ENCODE measurements around the gene TTC31.

The TTC31 gene

GRCh38 chr2:74504591-74504990 lies 21.7 kb downstream of the TTC31 start:
- Histone ChIP-seq H2AK5ac (ENCODE audit: low read length) (no peak overlapping the region), H3K56ac (ENCODE audit: low read length) (no peak overlapping the region), H3K23ac (ENCODE audit: low read length) (no peak overlapping the region), H2BK5ac (ENCODE audit: low read length) (no peak overlapping the region), H3K4me2 (ENCODE audit: low read length) (no peak overlapping the region), H3K4me3 (ENCODE audit: low read length) (no peak overlapping the region), H4K5ac (ENCODE audit: low read length) (no peak overlapping the region), H3K27me3 (ENCODE audit: insufficient read depth, low read length, poor library complexity) (peaks cover 51% of the 10 kb centered on the region), H3K9ac (ENCODE audit: low read length) (no peak overlapping the region), H3K4me1 (ENCODE audit: control insufficient read depth, low read depth, low read length) (peaks cover 6% of the 10 kb centered on the region), H3K79me1 (ENCODE audit: low read length) (no peaks in the 10 kb centered on the region), H3K36me3 (ENCODE audit: control insufficient read depth, insufficient read depth, low read length) (no peaks in the 10 kb centered on the region), H3K79me2 (ENCODE audit: control insufficient read depth, insufficient read depth, low read length) (no peaks in the 10 kb centered on the region), H2BK15ac (replicated peaks; ENCODE audit: low read depth) (no peak overlapping the region), H4K8ac (ENCODE audit: low read depth, low read length) (no peak overlapping the region), H3K27ac (ENCODE audit: low read depth, low read length) (no peak overlapping the region), H3K18ac (ENCODE audit: low read length) (no peak overlapping the region), H2BK120ac (ENCODE audit: low read depth, low read length) (no peak overlapping the region), H3K4ac (ENCODE audit: low read depth, low read length) (no peak overlapping the region)
- no peak for DNase-seq
- no CpG with 5 or more reads among the region's 3 CpGs for WGBS (ENCODE audit: extremely low coverage, insufficient coverage, low lambda C conversion rate)

- no peak overlapping the region for H2BK120ac ChIP-seq (ENCODE audit: low read depth, low read length)
- no CpG with 5 or more reads among the region's 14 CpGs for WGBS (ENCODE audit: extremely low coverage, insufficient coverage, low lambda C conversion rate)
- H3K18ac ChIP-seq (ENCODE audit: low read length) = no peak overlapping the region
- H3K4me2 ChIP-seq (ENCODE audit: low read length) = no peak overlapping the region
- no peak overlapping the region for H3K4me3 ChIP-seq (ENCODE audit: low read length)
- no peaks in the 10 kb centered on the region for H3K79me1 ChIP-seq (ENCODE audit: low read length)
- no peak overlapping the region for H3K4ac ChIP-seq (ENCODE audit: low read depth, low read length)
- H4K5ac ChIP-seq (ENCODE audit: low read length) = no peak overlapping the region
- no peak overlapping the region for H2AK5ac ChIP-seq (ENCODE audit: low read length)
- no peaks in the 10 kb centered on the region for H3K79me2 ChIP-seq (ENCODE audit: control insufficient read depth, insufficient read depth, low read length)
- H3K9ac ChIP-seq (ENCODE audit: low read length) = no peak overlapping the region
- no peak overlapping the region for H4K8ac ChIP-seq (ENCODE audit: low read depth, low read length)
- no peak overlapping the region for H3K23ac ChIP-seq (ENCODE audit: low read length)
- no peak overlapping the region for H2BK5ac ChIP-seq (ENCODE audit: low read length)
- H3K4me1 ChIP-seq (ENCODE audit: control insufficient read depth, low read depth, low read length) = peaks cover 6% of the 10 kb centered on the region
- no peak overlapping the region for H2BK15ac ChIP-seq (replicated peaks; ENCODE audit: low read depth)
- no peak overlapping the region for H3K56ac ChIP-seq (ENCODE audit: low read length)
- H3K27me3 ChIP-seq (ENCODE audit: insufficient read depth, low read length, poor library complexity) = peaks cover 50% of the 10 kb centered on the region
- DNase-seq = no peak
- H3K36me3 ChIP-seq (ENCODE audit: control insufficient read depth, insufficient read depth, low read length) = no peaks in the 10 kb centered on the region
- no peak overlapping the region for H3K27ac ChIP-seq (ENCODE audit: low read depth, low read length)
Observed at GRCh38 chr2:74505448-74506246, 22.8 kb downstream of the TTC31 start.

GRCh38 chr2:74507145-74507925 lies 24.5 kb downstream of the TTC31 start, which contains the start of gene PCGF1:
PCGF1 (minus strand) TSS chr2:74507695; CDS start chr2:74507668, 27 bp downstream.
- Histone ChIP-seq H3K4ac (ENCODE audit: low read depth, low read length) (peak within 1 kb of the TSS; percentile 93), H2BK5ac (ENCODE audit: low read length) (peak within 1 kb of the TSS; percentile 99), H3K27ac (ENCODE audit: low read depth, low read length) (peak within 1 kb of the TSS; percentile 61), H3K4me2 (ENCODE audit: low read length) (peak within 1 kb of the TSS; percentile 83), H3K23ac (ENCODE audit: low read length) (peak within 1 kb of the TSS; percentile 70), H3K56ac (ENCODE audit: low read length) (peak within 1 kb of the TSS; percentile 100), H2BK15ac (replicated peaks; ENCODE audit: low read depth) (no peak within 1 kb of the TSS), H3K4me1 (ENCODE audit: control insufficient read depth, low read depth, low read length) (peaks cover 6% of the 10 kb centered on the region), H4K8ac (ENCODE audit: low read depth, low read length) (no peak within 1 kb of the TSS), H3K4me3 (ENCODE audit: low read length) (peak within 1 kb of the TSS; percentile 91), H3K9ac (ENCODE audit: low read length) (peak within 1 kb of the TSS; percentile 96), H3K18ac (ENCODE audit: low read length) (peak within 1 kb of the TSS; percentile 97), H2AK5ac (ENCODE audit: low read length) (no peak within 1 kb of the TSS), H2BK120ac (ENCODE audit: low read depth, low read length) (peak within 1 kb of the TSS; percentile 66), H3K27me3 (ENCODE audit: insufficient read depth, low read length, poor library complexity) (peaks cover 45% of the 10 kb centered on the region), H3K36me3 (ENCODE audit: control insufficient read depth, insufficient read depth, low read length) (no peaks in the 10 kb centered on the region), H3K79me2 (ENCODE audit: control insufficient read depth, insufficient read depth, low read length) (no peaks in the 10 kb centered on the region), H4K5ac (ENCODE audit: low read length) (peak within 1 kb of the TSS; percentile 44), H3K79me1 (ENCODE audit: low read length) (no peaks in the 10 kb centered on the region)
- DNase-seq = peak; percentile 99
- no CpG with 5 or more reads among the region's 56 CpGs for WGBS (ENCODE audit: extremely low coverage, insufficient coverage, low lambda C conversion rate)

DNA sequence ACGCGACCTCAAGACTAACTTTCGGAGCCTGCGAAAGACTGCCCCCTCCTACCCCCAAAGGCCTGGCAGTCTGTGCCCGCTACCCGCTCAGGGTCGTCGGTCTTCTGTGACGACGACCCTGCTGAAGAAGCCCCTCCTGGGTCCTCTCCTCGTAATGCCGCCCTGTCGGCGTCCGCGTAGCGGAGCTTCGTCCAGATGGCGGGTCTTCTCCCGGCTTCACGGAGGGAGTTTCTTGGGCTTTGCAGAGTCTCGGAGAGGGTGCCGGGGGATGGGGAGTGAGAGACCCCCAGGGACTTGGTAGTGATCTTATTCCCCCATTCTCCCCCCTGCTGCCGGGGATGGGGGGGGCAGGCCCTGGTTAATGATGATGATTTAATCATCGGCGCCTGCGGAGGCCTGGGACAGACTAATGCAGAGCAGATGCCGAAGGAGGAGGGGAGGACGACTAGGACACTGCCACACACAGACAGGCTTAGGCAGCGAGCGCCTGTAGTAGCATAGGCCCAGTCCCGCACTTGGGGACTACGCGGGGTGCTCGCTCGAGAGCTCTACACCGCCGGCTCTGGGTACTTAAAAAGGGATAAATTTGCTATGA lies 25.1 kb downstream of the TTC31 start:
- DNase-seq = peak; percentile 73
- Histone ChIP-seq H3K4me3 (ENCODE audit: low read length) (peak overlapping the region; percentile 68), H3K56ac (ENCODE audit: low read length) (peak overlapping the region; percentile 92), H3K27ac (ENCODE audit: low read depth, low read length) (peak overlapping the region; percentile 42), H3K4me2 (ENCODE audit: low read length) (peak overlapping the region; percentile 83), H4K5ac (ENCODE audit: low read length) (peak overlapping the region; percentile 44), H3K4me1 (ENCODE audit: control insufficient read depth, low read depth, low read length) (peaks cover 6% of the 10 kb centered on the region), H3K36me3 (ENCODE audit: control insufficient read depth, insufficient read depth, low read length) (no peaks in the 10 kb centered on the region), H3K4ac (ENCODE audit: low read depth, low read length) (peak overlapping the region; percentile 90), H3K79me2 (ENCODE audit: control insufficient read depth, insufficient read depth, low read length) (no peaks in the 10 kb centered on the region), H2BK120ac (ENCODE audit: low read depth, low read length) (peak overlapping the region; percentile 66), H3K18ac (ENCODE audit: low read length) (peak overlapping the region; percentile 97), H3K27me3 (ENCODE audit: insufficient read depth, low read length, poor library complexity) (peaks cover 43% of the 10 kb centered on the region), H2AK5ac (ENCODE audit: low read length) (no peak overlapping the region), H3K79me1 (ENCODE audit: low read length) (no peaks in the 10 kb centered on the region), H4K8ac (ENCODE audit: low read depth, low read length) (no peak overlapping the region), H2BK15ac (replicated peaks; ENCODE audit: low read depth) (no peak overlapping the region), H3K23ac (ENCODE audit: low read length) (no peak overlapping the region), H2BK5ac (ENCODE audit: low read length) (peak overlapping the region; percentile 79), H3K9ac (ENCODE audit: low read length) (peak overlapping the region; percentile 87)
- no CpG with 5 or more reads among the region's 38 CpGs for WGBS (ENCODE audit: extremely low coverage, insufficient coverage, low lambda C conversion rate)

- no peak overlapping the region for H3K4me2 ChIP-seq (ENCODE audit: low read length)
- no peak overlapping the region for H3K9ac ChIP-seq (ENCODE audit: low read length)
- no peaks in the 10 kb centered on the region for H3K36me3 ChIP-seq (ENCODE audit: control insufficient read depth, insufficient read depth, low read length)
- no peak overlapping the region for H3K18ac ChIP-seq (ENCODE audit: low read length)
- no peak overlapping the region for H2AK5ac ChIP-seq (ENCODE audit: low read length)
- no peak overlapping the region for H2BK15ac ChIP-seq (replicated peaks; ENCODE audit: low read depth)
- no CpG with 5 or more reads among the region's 4 CpGs for WGBS (ENCODE audit: extremely low coverage, insufficient coverage, low lambda C conversion rate)
- no peaks in the 10 kb centered on the region for H3K79me2 ChIP-seq (ENCODE audit: control insufficient read depth, insufficient read depth, low read length)
- DNase-seq = no peak
- H2BK5ac ChIP-seq (ENCODE audit: low read length) = no peak overlapping the region
- peaks cover 9% of the 10 kb centered on the region for H3K4me1 ChIP-seq (ENCODE audit: control insufficient read depth, low read depth, low read length)
- no peak overlapping the region for H3K27ac ChIP-seq (ENCODE audit: low read depth, low read length)
- no peaks in the 10 kb centered on the region for H3K79me1 ChIP-seq (ENCODE audit: low read length)
- H3K56ac ChIP-seq (ENCODE audit: low read length) = no peak overlapping the region
- H4K5ac ChIP-seq (ENCODE audit: low read length) = no peak overlapping the region
- H3K23ac ChIP-seq (ENCODE audit: low read length) = no peak overlapping the region
- H3K4me3 ChIP-seq (ENCODE audit: low read length) = no peak overlapping the region
- H3K27me3 ChIP-seq (ENCODE audit: insufficient read depth, low read length, poor library complexity) = peaks cover 46% of the 10 kb centered on the region
- no peak overlapping the region for H2BK120ac ChIP-seq (ENCODE audit: low read depth, low read length)
- H3K4ac ChIP-seq (ENCODE audit: low read depth, low read length) = no peak overlapping the region
- H4K8ac ChIP-seq (ENCODE audit: low read depth, low read length) = no peak overlapping the region
Observed at GRCh38 chr2:74510272-74510671, 27.4 kb downstream of the TTC31 start.

Measured in mesendoderm (in vitro differentiated cells).